ENCODE results near the gene PEAK1. TPM values are rescaled to one million over a fixed set of nuclear protein-coding genes. Genes with fewer than 3 reads are reported as not detected.
A peak's percentile ranks its signal among the peaks of the same experiment; 100 is the strongest.
"Not testable (repeated sequence)": the region's sequence is repeated elsewhere in the genome, so short reads cannot be mapped to it uniquely, and the experiment has no call there.

The PEAK1 gene
- total RNA-seq, 1 donor from 2014 or later: 71.8 TPM

DNA sequence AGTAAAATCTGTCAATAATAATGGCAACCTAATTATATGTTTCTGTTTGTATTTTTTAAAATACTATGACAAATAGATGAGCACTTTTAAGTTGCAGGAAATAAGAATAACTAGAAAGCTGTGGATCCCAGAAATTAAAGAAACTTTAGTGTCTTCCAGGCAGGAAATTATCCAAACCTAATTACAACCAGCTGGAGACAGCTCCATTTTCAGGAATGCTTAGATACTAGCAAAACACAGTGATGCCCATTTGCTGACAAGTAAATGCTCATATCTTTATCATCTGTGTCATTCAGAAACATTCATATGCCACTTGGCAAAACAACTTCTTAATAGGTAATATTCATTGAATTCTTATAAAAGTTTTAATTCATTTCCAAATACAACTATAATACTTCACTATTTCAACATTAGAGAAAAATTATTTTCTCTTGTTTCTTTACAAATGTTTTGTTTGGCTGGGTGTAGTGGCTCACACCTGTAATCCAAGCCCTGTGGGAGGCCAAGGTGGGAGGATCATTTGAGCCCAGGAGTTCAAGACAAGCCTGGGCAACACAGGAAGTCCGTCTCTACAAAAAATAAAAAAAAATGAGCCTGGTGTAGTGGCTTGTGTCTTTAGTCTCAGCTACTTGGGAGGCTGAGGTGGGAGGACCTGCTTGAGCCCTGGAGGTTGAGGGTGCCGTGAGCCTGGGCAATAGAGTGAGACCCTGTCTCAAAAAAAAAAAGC, 179.9 kb downstream of the PEAK1 start:
- no peak for DNase-seq (ENCODE audit: low read depth in 2 of 2)

DNA sequence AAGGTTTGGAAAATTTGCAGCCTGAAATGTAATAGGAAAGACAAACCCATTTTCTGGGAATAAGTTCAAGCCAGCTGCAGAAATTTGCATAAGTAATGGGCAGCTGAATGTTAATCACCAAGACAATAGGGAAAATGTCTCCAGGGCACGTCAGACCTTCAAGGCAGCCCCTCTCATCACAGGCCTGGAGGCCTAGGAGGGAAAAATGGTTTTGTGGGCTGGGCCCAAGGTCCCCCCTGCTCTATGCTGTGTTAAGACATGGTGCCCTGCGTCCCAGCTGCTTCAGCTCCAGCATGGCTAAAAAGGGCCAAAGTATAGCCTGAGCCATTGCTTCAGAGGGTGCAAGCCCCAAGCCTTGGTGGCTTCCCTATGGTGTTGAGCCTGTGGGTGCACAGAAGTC, 184.3 kb downstream of the PEAK1 start:
- DNase-seq (ENCODE audit: low read depth in 2 of 2): no peak

DNA sequence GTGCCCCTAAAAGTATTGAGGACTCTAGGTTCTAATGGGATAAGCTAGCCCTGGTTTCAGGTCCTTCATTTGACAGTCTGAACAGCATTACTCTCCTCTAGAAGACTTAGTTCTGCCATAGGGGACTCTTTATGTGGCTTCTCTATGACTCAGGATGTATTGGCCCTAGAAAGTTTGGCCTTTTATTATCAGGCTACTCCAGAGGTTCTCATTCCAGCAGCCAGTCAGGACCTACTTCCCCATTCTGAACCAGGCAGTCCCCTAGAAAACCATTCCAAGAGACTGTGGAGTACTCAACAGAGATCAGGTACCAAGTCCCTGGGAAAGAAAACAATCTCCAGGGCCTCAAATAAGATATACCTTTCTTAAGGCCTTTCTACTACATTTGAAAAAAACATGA, 191.1 kb downstream of the PEAK1 start:
- DNase-seq (ENCODE audit: low read depth in 2 of 2): no peak

DNA sequence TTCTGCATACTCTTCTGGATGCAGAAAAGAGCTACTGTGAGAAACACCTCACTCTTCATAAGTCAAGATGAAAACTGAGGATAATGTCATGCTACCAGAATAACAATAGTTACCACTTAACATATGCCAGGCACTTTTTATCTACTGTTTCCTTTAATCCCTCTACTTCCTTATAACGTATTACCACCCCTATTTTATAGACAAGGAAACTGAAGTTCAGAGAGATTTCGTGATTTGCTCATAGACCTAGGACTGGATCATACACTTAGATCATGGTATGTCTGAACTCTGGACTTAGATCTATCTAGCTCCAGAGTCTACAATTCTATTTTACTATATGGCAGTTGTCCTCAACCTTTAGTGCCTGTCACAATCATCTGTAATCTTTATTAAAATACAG, 193.3 kb downstream of the PEAK1 start:
- peak in 1 of 2 donors; percentile 15 for DNase-seq (ENCODE audit: low read depth in 2 of 2)

DNA sequence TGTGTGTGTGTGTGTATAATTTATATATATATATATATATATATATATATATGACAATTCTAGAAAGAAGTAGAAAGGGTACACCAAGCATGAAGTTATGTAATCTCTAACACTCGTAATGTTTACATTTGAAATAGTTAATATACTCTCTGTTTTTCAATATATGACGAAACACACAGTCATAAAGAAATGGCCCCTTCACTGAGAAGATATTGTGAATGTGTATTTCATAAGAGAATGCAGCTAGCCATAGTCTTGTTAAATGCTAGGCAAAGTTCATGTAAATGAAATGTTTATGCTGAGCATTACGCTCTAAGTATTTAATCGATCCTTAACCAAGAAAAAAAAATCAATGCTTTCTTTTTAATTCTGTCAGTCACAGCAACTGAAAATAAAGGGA, 194.3 kb downstream of the PEAK1 start:
- no peak for DNase-seq (ENCODE audit: low read depth in 2 of 2)

DNA sequence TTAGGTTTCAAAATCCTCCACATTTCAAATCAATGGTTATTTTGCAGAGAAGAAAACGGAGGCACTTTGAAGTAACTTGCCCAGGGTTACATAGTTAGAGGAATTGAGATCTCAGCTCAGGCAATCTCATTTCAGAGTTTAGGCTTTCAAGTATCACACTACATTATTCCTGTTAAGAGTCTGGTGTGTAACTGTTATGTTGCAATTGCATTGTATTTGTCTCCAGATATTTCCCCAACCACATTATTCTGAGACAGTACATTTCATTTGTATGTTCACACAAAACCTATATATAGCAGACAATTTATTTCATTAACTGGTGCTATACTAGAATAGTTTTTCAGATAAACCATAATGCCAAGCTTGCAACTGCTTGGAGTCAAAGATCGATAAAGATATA, 194.8 kb downstream of the PEAK1 start:
- DNase-seq (ENCODE audit: low read depth in 2 of 2): no peak

DNA sequence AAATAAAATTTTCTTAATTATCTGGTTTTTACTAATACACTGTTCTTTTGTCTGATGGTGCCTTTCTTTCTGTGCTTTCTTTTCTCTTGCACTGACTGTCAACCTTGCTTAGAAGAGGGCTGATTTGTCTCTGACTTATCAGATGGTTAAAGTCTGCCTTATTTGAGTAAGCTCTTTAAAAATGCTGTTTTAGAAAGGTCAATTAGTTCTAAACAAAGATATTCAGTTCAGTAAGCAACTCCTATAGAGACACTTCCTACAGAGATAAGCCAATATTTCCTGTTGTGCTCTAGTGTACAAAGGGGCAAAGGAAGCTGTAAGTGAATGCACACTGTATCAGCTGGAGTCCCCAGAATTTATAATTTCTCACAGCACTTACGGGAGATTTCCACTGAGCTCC, 195.6 kb downstream of the PEAK1 start:
- peak; percentile 49 to 64 for DNase-seq (ENCODE audit: low read depth in 2 of 2)

DNA sequence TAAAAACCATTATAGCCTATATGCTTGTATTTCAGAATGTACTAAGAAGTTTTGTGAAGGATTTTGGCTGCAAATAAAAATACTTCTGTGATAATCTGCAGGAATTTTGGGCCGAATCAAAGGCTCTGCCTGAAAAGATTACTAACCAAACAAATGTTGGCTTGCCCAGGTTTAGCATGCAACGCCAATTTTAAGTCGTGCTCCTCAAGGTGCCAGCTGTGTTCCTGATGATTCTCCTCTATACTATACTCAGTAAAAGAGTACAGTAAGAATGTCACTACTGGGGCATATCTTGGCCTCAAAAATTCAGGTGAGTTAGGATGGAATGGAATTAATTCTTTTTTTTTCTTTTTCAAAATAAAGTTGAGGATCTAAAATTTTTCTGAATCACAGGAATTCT, 198.2 kb downstream of the PEAK1 start:
- no peak for DNase-seq (ENCODE audit: low read depth in 2 of 2)

DNA sequence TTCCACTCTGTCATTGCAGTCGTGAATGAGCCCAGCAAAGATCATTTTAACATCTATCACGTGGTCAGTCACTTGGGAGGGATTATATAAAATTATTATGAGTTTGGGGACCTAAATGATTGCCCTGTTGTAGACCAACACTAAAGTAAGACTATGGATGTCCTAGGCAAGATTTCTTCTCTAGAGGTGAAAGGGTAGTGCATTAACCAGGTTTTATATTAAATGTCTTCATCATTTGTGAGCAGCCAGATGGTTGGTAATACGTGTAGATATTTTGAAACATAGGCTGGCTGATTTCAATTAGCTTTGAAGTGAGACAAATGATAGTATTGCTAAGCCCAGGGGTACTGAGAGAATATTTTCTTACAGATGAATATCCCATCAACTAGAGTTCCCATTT, 198.7 kb downstream of the PEAK1 start:
- no peak for DNase-seq (ENCODE audit: low read depth in 2 of 2)

DNA sequence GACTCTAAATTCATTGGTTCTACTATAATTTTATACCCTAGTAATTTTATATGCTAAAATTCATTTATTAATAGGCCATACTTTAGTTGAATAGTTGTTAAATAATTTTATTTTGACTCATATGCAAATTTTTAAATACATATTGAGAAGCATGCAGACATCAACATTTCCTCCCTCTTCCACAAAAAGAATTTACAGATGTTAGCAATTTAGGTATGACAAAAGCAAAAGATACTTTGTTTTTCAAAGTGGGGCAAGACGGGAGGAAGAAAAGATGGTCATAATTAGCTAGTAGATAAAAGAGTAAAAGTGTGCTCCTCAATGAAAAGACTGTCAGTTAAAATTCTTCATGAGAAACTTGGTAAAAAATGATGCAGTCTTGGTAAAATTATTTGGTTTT, 200.1 kb downstream of the PEAK1 start:
- DNase-seq (ENCODE audit: low read depth in 2 of 2): no peak

DNA sequence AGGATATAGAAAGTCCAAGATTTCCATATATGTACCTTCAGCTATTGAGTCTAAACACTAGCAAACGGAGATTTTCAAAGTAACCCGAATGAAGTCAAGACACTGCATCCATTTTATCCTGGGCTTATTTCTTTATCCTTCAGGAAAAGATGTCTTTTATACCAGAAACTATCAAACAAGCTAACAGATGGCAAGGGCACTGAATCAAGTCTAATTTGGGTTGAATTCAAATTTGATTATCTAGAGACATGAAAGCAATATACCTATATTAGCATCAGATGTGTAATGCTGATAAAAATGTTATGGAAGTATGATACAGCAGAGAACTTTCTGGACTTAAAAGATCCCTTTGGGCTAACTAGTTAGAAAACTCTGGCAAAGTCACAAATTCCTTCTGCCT, 210.7 kb downstream of the PEAK1 start:
- DNase-seq (ENCODE audit: low read depth in 2 of 2): no peak

DNA sequence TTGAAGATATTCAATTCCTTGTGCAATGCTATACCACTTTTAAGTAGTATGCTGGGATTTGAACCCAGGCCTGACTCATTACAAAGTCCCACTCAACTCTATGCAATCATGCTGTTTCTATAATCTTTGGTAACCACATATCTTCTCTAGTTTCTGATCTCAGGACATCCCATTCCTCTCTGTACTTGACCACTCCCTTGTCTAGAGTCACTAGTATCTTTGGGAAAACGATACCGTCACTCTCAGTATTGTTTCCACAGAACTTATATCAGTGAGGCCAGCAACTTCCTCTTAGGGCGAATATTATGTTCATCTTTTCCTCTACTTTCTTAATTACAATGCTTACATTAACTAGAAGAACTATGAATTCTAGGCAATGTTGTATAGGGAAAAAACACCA, 211.7 kb downstream of the PEAK1 start:
- DNase-seq (ENCODE audit: low read depth in 2 of 2): no peak

DNA sequence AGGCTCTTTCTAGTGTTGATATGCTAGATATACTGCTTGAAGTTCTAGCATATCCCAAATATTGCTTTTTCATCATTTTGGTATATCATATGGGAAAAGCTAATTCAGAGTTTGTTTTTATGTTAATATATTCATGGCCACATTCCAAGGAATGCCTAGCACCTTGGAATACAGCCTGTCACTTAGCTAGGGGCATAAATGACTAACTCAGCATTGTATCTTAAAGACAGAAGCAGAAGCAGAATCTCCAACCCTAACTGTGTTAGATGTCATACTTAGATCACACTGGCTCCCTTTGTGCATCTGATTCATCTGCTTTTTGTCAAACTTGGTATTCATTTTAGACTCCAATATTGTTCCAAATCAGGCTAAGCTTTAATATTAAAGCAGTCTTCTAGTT, 218.2 kb downstream of the PEAK1 start:
- DNase-seq (ENCODE audit: low read depth in 2 of 2): no peak

DNA sequence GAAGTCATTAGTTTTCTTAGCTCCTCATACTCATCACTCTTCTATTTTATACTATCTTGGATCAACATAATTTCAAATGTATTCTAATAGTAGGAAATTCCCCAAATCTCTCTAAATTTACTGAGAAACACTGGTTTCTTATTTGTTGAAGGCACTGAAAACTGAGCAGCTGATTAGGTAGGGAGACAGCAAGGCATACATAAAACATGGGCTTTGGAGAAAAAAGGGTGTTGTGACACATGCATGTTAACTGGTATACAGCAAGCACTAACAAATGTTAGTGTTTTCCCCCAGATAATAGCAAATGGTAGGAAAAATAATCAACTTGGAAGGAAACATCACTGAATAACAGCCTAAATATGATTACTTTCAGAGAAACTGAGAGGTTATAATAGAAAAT, 223.5 kb downstream of the PEAK1 start:
- no peak for DNase-seq (ENCODE audit: low read depth in 2 of 2)

DNA sequence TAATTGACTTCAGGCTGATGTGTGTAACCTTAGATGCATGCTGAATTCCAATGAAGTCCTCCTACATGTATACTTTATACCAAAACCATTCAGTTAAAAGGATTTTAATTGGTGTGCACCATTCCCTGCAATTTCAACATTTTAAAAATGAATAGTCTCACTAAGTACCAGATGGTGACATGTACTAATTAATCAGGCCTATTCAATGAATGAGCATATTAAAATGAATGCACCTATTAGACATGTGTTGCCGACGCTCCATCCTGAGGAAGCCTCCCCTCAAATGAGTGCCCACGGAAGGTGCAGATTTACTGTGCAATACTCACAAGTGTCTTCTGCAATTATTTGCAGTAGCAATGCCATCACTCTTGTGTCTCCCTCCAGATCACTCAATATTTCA, 224.3 kb downstream of the PEAK1 start:
- DNase-seq (ENCODE audit: low read depth in 2 of 2): no peak

DNA sequence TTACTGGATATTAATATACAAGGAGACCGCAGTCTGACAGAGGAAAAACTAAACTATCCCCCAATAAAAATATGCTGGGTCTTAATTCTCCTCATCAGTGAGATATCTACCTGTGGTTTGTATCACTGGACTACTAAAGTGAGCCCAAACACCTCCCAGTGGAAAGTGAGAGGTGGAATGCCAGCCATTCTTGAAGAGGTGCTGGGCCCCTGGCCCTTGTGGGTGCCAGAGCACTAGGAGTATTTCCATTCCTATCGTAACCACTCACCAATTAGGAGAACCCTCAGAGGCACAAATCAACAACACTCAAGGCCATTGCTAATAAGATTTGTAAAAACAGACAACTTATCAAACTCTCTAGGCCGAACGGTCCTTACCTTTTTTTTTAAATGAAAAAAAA, 227.5 kb downstream of the PEAK1 start:
- no peak for DNase-seq (ENCODE audit: low read depth in 2 of 2)

DNA sequence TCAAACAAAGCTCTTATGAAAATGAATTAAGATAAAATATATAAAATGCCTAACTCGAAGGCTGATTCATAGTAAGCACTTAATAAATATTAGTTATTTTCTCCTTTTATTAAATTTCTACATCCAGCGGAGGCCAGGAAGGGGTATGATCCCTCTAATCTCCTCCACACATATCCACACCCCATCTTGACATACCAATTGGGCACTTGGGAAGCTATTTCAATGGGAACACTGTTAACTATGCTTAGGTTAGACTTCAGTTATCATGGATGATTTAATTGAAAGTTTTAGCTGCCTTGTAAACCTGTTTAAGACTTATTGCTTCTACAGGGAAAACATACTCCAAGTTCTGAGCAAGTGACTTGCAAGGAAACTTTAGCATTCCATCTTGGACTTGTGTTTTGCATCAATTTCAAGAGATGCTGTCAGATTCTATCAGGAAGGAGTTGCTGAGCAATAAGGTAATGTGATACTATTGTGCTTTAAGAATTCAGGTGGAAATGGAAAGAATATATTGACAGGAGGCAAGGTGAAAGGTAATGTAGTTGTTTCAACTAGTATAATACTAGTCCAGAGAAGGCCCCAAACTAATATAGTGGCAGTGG, 228.6 kb downstream of the PEAK1 start:
- no peak for DNase-seq (ENCODE audit: low read depth in 2 of 2)

DNA sequence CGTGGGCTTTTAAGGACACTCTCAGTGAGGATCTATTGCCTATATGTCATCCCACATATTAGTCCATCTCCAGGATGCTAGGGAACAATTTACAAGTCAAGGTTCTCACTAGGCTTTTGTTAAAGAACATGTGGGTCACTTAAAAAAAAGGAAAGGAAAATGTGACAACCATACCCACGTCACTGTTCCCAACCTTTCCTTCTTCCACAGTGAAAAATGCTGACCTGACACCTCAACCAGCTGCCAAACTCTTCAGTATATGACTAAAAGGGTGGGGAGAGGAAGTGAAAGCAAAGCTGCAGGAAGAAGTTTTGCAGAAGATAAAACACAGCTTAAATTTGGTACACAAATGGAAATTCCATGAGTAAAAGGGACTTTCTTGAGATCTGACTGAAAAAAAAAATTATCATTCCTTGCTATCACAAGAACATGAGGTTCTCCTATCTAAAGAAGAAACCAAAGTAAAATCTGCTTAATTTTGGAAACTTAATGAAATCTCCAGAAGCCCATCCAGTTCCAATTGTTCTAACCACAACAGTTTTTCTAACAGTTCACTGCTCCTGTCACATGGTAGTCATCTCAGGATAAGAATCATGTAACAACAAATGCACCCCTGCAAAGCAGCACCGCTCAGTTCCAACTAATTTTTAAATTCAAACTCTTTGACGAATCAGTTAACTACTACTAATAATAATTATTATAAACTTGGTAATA, 232.0 kb downstream of the PEAK1 start:
- peak; percentile 94 to 97 for DNase-seq (ENCODE audit: low read depth in 2 of 2)

DNA sequence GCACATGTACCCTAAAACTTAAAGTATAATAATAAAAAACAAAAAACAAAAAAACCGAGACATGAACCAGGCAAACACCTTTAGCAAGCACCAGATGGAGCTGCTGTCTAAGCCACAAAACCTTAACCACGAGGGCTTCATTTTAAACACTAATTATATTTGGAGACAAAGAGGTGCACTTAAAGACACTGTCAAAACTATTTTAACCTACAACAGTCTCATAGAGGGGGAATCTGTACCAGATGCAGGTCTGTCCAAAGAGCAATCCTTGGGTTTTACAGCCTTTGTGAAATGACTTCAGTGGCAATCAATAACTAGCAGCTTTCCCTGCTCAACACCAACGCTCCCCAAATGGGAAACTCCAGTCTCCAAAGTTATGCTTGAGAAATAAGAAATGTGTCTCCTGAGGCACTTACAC, 233.3 kb downstream of the PEAK1 start:
- peak; percentile 63 to 83 for DNase-seq (ENCODE audit: low read depth in 2 of 2)

DNA sequence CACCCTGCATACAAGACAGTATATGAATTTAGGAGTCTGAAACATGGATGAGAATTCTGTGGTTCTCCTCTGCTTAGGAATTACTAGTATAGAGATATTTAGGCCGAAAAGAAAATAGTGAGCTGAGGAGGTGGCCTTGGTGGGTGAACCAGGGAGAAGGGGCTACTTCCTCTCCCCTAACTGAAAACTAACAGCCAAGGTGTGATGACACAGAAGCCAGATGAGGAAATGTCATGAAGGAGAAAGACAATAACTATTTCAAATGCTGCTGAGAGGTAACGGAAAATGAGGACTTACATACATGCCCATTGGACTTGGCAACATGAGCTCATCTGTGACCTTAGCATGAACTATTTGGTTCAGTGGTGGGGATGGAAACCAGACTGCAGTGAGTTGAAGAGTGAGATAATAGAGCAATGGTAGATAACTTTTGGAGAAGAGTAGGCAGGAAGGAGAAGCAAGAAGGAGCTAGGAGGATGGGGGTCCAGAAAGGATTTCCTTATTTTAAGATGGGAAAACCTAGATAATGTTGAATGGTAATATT, 234.6 kb downstream of the PEAK1 start:
- peak; percentile 40 to 88 for DNase-seq (ENCODE audit: low read depth in 2 of 2)

DNA sequence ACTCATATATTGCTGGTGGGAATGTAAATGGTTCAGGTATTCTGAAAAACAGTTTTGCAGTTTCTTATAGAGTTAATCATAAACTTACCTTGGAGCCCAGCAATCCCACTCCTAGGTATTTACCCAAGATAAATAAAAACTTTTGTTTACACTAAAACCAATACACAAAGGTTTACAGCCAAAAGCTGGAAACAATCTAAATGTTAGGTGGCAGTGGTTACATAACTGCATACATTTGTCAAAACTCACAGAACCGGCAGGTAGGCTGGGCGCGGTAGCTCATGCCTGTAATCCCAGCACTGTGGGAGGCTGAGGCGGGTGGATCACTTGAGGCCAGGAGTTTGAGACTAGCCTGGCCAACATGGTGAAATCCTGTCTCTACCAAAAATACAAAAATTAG, 235.6 kb downstream of the PEAK1 start:
- DNase-seq (ENCODE audit: low read depth in 2 of 2): not testable (repeated sequence)

DNA sequence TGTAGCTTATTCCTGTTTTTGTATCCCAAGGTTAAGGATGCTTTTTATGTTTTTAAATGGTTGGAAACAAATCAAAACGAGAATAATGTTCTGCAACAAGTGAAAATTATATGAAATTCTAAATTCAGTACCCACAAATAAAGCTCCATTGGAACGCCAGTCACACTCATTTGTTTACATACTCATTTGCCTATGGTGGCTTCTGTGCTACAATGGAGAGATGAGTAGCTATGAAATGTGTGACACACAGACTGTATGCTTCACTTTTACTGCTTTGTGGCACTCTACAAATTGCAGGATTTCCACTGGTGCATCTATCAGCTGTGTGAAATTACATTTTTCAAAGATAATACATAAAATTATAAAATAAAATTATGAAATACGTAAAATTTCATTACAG, 236.8 kb downstream of the PEAK1 start:
- DNase-seq (ENCODE audit: low read depth in 2 of 2): no peak

Data from lung microvascular endothelial cell (primary cell).